Erythroblast (primary cell): Measurements from ENCODE around the gene GDAP2.

ENCODE experiments used
- GATA1 ChIP-seq: IDR thresholded peaks from 2 replicates; pipeline ENCODE4 v1.6.1; 2011; ENCODE audit warnings: low read depth, mild to moderate bottlenecking, control low read depth, low read length, moderate library complexity
- POLR2A ChIP-seq: IDR thresholded peaks from 2 replicates; pipeline ENCODE4 v1.6.1; 2011; ENCODE audit warnings: mild to moderate bottlenecking, low read length

GRCh38 chr1:117970252-117970651, 40.8 kb upstream of the GDAP2 start:
- TF ChIP-seq POLR2A (no peak), GATA1 (no peak)
